EH (cell line): ENCODE data around the gene PIGK.
"Not testable (repeated sequence)": the region's sequence is repeated elsewhere in the genome, so short reads cannot be mapped to it uniquely, and the experiment has no call there.

Experiments
- DNase-seq: peaks from one replicate; pipeline ENCODE4 v3.0.0-alpha.2; 2015; ENCODE audit warnings: low read depth

PIGK gene

GRCh38 chr1:77193951-77194350 is 25.3 kb downstream of the PIGK start:
- peak; percentile 46 for DNase-seq

- no peak for DNase-seq
Measured at GRCh38 chr1:77188770-77189169, 30.5 kb downstream of the PIGK start.

- not testable (repeated sequence) for DNase-seq
Measured at GRCh38 chr1:77186907-77187306, 32.3 kb downstream of the PIGK start.

- DNase-seq, result no peak
Measured at GRCh38 chr1:77182083-77182482, 37.1 kb downstream of the PIGK start.

GRCh38 chr1:77179632-77180031 is 39.6 kb downstream of the PIGK start:
- DNase-seq, result no peak

GRCh38 chr1:77175230-77175844 is 43.9 kb downstream of the PIGK start:
- no peak for DNase-seq

- DNase-seq, result peak; percentile 57
Measured at GRCh38 chr1:77170687-77171086, 48.5 kb downstream of the PIGK start.

- peak; percentile 1 for DNase-seq
Measured at GRCh38 chr1:77168358-77168757, 50.9 kb downstream of the PIGK start.

GRCh38 chr1:77164434-77164944 is 54.7 kb downstream of the PIGK start:
- no peak for DNase-seq

- DNase-seq, result not testable (repeated sequence)
Measured at GRCh38 chr1:77159706-77160105, 59.5 kb downstream of the PIGK start.

- no peak for DNase-seq
Measured at GRCh38 chr1:77156214-77156613, 63.0 kb downstream of the PIGK start.

- DNase-seq, result no peak
Measured at GRCh38 chr1:77146270-77146669, 73.0 kb downstream of the PIGK start.

GRCh38 chr1:77143529-77144121 is 75.6 kb downstream of the PIGK start:
- DNase-seq, result peak; percentile 18

- no peak for DNase-seq
Measured at GRCh38 chr1:77139389-77139788, 79.8 kb downstream of the PIGK start.

- peak; percentile 29 for DNase-seq
Measured at GRCh38 chr1:77134359-77134758, 84.9 kb downstream of the PIGK start.

GRCh38 chr1:77133731-77134358 is 85.4 kb downstream of the PIGK start:
- DNase-seq, result no peak

GRCh38 chr1:77126307-77126706 is 92.9 kb downstream of the PIGK start:
- peak; percentile 77 for DNase-seq

GRCh38 chr1:77121503-77121902 is 97.7 kb downstream of the PIGK start:
- no peak for DNase-seq

- no peak for DNase-seq
Measured at GRCh38 chr1:77120950-77121349, 98.3 kb downstream of the PIGK start.

- no peak for DNase-seq
Measured at GRCh38 chr1:77118712-77119111, 100.5 kb downstream of the PIGK start.

- no peak for DNase-seq
Measured at GRCh38 chr1:77104672-77105071, 114.6 kb downstream of the PIGK start.

GRCh38 chr1:77103486-77103885 is 115.7 kb downstream of the PIGK start:
- no peak for DNase-seq

- DNase-seq, result peak; percentile 28
Measured at GRCh38 chr1:77100875-77101274, 118.4 kb downstream of the PIGK start.
